ENCODE data around the gene PHLPP1. TPM values are rescaled to one million over a fixed set of nuclear protein-coding genes. Genes with fewer than 3 reads are reported as not detected.

PHLPP1 gene
- total RNA-seq, 1 experiment from 2014 or later: 28.0 TPM

- H3K4me1 Mint-ChIP-seq (ENCODE audit: low read depth, unreplicated experiment): peaks cover 36% of the 10 kb centered on the region
- no TSS peak for BruUV-seq (replicated peaks)
- H3K27ac Mint-ChIP-seq (ENCODE audit: unreplicated experiment): no peak overlapping the region
- CTCF ChIA-PET: interaction anchor here (0.6 to 1.5 kb wide), 3 partner anchors 8 to 64 kb away, joined by 3 to 4 read pairs (median 4); no protein-coding TSS in a partner anchor
- no peak for DNase-seq
- H3K4me3 Mint-ChIP-seq (ENCODE audit: low read depth, unreplicated experiment): no peak overlapping the region
- H3K36me3 Mint-ChIP-seq (ENCODE audit: insufficient read depth, unreplicated experiment): no peaks in the 10 kb centered on the region
- TF ChIP-seq, protein P1, sequence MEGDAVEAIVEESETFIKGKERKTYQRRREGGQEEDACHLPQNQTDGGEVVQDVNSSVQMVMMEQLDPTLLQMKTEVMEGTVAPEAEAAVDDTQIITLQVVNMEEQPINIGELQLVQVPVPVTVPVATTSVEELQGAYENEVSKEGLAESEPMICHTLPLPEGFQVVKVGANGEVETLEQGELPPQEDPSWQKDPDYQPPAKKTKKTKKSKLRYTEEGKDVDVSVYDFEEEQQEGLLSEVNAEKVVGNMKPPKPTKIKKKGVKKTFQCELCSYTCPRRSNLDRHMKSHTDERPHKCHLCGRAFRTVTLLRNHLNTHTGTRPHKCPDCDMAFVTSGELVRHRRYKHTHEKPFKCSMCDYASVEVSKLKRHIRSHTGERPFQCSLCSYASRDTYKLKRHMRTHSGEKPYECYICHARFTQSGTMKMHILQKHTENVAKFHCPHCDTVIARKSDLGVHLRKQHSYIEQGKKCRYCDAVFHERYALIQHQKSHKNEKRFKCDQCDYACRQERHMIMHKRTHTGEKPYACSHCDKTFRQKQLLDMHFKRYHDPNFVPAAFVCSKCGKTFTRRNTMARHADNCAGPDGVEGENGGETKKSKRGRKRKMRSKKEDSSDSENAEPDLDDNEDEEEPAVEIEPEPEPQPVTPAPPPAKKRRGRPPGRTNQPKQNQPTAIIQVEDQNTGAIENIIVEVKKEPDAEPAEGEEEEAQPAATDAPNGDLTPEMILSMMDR (IDR thresholded peaks at IDR 0.05; ENCODE audit: unreplicated experiment): no peak
- intact Hi-C loops (cut with micrococcal nuclease; ENCODE audit: unreplicated experiment): no loop called here
- no peaks in the 10 kb centered on the region for H3K27me3 Mint-ChIP-seq (ENCODE audit: unreplicated experiment)
- no peaks in the 10 kb centered on the region for H3K9me3 Mint-ChIP-seq (ENCODE audit: low read depth, unreplicated experiment)
Observed at GRCh38 chr18:62792016-62792415, 76.7 kb downstream of the PHLPP1 start.

DNA sequence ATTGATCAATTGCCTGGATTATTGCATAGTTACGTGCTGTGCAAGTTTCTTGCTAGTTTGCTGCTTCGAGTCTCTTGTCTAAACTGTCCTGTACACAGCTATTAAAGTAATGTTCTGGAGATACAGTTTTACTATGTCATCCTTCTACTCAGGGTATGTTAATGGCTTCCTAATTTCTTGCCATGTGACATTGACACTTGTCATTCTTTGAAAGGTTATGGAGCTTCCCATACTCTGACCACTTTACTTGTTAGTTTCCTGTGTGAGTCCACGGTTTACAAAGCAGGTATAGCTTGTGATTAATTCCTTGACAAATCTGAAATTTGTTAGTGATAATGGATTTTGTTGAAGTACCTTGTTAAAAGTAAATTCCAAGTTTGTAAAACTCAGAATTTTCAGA, 80.5 kb downstream of the PHLPP1 start:
- H3K4me1 Mint-ChIP-seq (ENCODE audit: low read depth, unreplicated experiment): peaks cover 45% of the 10 kb centered on the region
- intact Hi-C loops (cut with micrococcal nuclease; ENCODE audit: unreplicated experiment): no loop called here
- no peaks in the 10 kb centered on the region for H3K36me3 Mint-ChIP-seq (ENCODE audit: insufficient read depth, unreplicated experiment)
- no peak overlapping the region for H3K27ac Mint-ChIP-seq (ENCODE audit: unreplicated experiment)
- BruUV-seq (replicated peaks): no TSS peak
- no peak for DNase-seq
- TF ChIP-seq, protein P1 (IDR thresholded peaks at IDR 0.05; ENCODE audit: unreplicated experiment): no peak
- H3K9me3 Mint-ChIP-seq (ENCODE audit: low read depth, unreplicated experiment): no peaks in the 10 kb centered on the region
- no peaks in the 10 kb centered on the region for H3K27me3 Mint-ChIP-seq (ENCODE audit: unreplicated experiment)
- no peak overlapping the region for H3K4me3 Mint-ChIP-seq (ENCODE audit: low read depth, unreplicated experiment)
- CTCF ChIA-PET: interaction anchor here (0.6 kb wide), 2 partner anchors 13 to 32 kb away, joined by 3 to 7 read pairs; no protein-coding TSS in a partner anchor

DNA sequence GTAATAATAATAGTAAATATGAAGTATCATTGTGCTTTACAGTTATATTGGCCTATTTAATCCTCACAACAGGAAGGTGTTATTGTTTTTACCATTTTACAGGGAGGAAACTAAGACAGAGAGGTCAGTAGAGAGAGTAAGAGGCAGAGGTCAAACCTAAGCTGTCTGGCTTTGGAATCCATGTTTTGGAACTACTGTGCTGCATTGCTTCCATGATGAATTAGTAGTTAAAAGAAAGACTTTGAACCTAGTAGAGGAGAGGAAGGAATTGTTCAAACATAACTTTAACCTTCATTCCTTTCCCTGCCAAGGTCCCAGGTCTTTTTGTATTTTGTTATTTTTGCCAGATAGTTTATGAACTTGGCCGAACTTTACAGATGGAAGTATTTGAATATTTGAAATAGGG, 80.9 kb downstream of the PHLPP1 start:
- Mint-ChIP-seq H3K4me1 (ENCODE audit: low read depth, unreplicated experiment) (peaks cover 42% of the 10 kb centered on the region), H3K27me3 (ENCODE audit: unreplicated experiment) (no peaks in the 10 kb centered on the region), H3K36me3 (ENCODE audit: insufficient read depth, unreplicated experiment) (no peaks in the 10 kb centered on the region), H3K9me3 (ENCODE audit: low read depth, unreplicated experiment) (no peaks in the 10 kb centered on the region), H3K4me3 (ENCODE audit: low read depth, unreplicated experiment) (no peak overlapping the region), H3K27ac (ENCODE audit: unreplicated experiment) (no peak overlapping the region)
- intact Hi-C loops (cut with micrococcal nuclease; ENCODE audit: unreplicated experiment): no loop called here
- TF ChIP-seq, protein P1 (IDR thresholded peaks at IDR 0.05; ENCODE audit: unreplicated experiment): no peak
- DNase-seq: no peak
- BruUV-seq (replicated peaks): no TSS peak
- CTCF ChIA-PET: no interaction called here

DNA sequence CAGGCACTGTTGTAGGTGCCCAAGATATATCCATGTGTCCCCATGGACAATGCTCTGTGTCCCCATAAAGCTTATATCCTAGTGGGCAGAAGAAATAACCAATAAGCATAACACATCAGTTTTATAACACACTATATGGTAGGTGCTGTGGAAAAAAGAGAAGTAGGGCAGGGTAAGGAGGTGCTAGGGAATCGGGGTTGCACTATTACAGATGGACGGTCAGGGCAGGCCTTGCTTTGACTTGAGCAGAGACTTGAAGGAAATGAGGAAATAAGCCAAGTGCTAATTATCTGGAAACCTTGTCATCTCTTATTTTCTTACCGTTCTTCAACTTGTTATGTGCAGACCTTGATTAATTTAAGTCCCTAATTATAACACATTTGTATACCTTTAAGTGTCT, 82.0 kb downstream of the PHLPP1 start:
- H3K9me3 Mint-ChIP-seq (ENCODE audit: low read depth, unreplicated experiment): no peaks in the 10 kb centered on the region
- no peaks in the 10 kb centered on the region for H3K36me3 Mint-ChIP-seq (ENCODE audit: insufficient read depth, unreplicated experiment)
- TF ChIP-seq, protein P1 (IDR thresholded peaks at IDR 0.05; ENCODE audit: unreplicated experiment): no peak
- no TSS peak for BruUV-seq (replicated peaks)
- no peaks in the 10 kb centered on the region for H3K27me3 Mint-ChIP-seq (ENCODE audit: unreplicated experiment)
- no peak overlapping the region for H3K27ac Mint-ChIP-seq (ENCODE audit: unreplicated experiment)
- no peak for DNase-seq
- peaks cover 51% of the 10 kb centered on the region for H3K4me1 Mint-ChIP-seq (ENCODE audit: low read depth, unreplicated experiment)
- H3K4me3 Mint-ChIP-seq (ENCODE audit: low read depth, unreplicated experiment): no peak overlapping the region
- intact Hi-C loops (cut with micrococcal nuclease; ENCODE audit: unreplicated experiment): no loop called here
- CTCF ChIA-PET: no interaction called here

All from Calu3 (cell line).